Activated CD4-positive, alpha-beta T cell treated with anti-CD3 and anti-CD28 coated beads, Interleukin-2, Interleukin-6, amounts not matched to agents 100 ng/mL and 50 ng/mL, durations not matched to agents 16 hours and 8 hours (primary cell): ENCODE results near the gene IRF7.
"Not testable (repeated sequence)": the region's sequence is repeated elsewhere in the genome, so short reads cannot be mapped to it uniquely, and the experiment has no call there.

Source experiments
- DNase-seq: peaks from one replicate; pipeline ENCODE4 v3.0.0-alpha.2; 2020

Gene IRF7

DNA sequence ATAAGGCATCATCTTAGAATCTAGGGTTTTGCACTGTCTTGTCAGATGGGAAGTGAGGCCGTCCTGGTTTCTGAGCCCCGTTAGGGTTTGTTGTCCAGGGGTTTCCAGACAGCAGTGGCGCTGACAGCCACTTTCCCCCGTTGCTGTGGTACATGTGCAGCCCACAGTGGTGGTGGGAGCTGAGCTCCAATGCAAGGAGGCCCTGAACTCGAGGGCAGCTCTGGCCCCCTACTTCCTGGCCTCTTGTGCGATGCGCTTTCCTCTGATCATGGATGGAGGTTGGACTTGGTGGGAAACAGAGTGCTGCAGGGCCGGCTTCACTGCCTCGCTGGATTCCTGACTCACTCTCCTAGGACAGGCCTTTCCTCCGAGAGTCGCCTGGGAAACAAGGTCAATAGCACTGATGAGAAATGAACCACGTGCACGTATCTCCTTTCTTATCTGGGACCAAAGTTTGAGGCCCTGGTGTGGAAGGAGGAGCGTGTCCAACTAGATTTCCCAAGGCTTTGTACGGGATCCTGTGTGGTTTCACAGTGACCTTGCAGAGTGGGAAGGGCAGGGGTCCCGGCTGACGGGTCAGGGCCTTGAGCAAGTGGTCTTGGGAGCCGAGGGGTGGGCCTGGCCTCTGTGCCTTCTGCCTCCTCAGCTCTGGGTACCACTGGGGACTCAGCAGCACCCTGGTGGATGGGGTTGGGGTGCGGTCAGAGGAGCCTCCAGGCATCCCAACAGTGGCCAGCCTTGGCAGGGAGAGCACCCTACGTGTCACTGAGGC lies 35.7 kb downstream of the IRF7 start:
- DNase-seq = no peak

DNA sequence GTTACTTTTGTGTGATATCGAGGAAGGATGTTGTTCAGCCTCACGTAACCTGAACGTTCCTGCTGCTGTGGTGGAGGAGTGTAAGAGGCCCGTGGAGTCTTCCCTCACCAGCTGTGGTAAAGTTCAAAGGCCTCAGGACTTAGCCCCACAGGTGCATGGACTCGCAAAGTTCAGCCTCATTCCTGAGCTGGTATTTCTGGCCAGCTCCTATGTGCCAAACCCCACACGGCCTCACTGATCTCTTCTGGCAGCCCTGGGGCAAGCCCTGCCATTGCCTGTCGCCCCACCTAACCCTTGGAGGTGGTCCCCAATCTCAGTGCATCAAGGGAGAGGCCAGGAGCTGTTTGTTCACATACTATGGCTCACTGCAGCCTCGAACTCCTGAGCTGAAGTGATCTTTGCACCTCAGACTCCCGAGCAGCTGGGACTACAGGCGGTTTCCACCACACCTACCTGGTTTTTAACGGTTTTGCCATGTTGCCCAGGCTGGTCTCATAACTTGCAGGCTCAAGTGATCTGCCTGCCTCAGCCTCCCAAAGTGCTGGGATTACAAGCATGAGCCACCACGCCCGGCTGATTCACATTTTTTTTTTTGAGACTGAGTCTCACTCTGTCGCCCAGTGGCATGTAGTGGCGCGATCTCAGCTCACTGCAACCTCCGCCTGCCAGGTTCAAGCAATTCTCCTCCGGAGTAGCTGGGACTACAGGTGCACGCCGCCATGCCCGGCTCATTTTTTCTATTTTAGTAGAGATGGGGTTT lies 37.3 kb downstream of the IRF7 start:
- DNase-seq = no peak

DNA sequence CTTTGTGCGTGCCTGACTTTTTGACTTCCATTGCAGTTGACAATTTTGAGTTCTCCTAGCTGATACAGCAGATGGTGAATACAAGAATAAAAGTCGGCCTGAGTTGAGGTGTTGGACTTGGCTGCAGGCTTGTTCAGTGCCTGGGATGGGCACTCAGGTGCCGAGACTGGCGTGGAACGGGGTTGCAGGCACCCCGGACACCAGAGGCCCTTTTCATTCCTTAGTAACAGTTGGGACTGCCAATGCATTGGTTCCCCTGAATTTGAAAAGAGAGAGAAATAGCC lies 38.2 kb downstream of the IRF7 start:
- DNase-seq = no peak

DNA sequence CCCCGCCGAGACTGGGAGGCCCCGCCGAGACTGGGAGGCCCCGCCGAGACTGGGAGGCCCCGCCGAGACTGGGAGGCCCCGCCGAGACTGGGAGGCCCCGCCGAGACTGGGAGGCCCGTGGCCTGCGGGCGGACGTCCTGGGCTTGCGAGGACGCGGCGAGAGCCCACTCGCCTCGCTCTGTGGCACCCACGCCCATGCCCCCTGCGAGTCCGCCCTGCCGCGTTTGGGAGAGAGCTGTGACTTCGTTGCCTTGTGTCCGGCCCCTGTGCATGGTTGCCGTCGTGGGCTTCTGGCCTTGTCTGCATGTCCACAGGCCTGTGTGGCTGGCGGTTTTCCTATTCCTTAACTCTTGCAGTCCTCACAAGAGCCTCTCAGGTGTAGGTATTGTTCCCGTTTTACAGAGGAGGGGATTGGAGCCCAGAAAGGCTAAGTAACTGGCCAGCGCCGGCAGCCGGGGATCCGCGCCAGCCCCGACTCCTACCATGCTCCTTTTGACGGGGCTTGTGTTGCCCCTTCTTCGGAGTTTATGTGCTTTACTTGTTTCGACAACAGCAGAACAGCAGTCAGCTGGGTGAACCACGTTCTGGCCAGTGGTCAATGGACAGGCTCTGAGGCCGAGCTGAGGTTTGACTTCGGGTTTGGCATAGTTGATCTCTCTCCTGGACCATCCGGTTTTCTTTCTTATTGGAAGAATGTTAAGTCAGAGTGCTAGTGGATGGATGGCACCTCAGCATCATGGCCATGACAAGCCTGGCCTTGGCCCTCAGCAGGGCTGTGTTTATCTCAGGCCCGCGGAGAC lies 38.7 kb downstream of the IRF7 start:
- no peak for DNase-seq

DNA sequence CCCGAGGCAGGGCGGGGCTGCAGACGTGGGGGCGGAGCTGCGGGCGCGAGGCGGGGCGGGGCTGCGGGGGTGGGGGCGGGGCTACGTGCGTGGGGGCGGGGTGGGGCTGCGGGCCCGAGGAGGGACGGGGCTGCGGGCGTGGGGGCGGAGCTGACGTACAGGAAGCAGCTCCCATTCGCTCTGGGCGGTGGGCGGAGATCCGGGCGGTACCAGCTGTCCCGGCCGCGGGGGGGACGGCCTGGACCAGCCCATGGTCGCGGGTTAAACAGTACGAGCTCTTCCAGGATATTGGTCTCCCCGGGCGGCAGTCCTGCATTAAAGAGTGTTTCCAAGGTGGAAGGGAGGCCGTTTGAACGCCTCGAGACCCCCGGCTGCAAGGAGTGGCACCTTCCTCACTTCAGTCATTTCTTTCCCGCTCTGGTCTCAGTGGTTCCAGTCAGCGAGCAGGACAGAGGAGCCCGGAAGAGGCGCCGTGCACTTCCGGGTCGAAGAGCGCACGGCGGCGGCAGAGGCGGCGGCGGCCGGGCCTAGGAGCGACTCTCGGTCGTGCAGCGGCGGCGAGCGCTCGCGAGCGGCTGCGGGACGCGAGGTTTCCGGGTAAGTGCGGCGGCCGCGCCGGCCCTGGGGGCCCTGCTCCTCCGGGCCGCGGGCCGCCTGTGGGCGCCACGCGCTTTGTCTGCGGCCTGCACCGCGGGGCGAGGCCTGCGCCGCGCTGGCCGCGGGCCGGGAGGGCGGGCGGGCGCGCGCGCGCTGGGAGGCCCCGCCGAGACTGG lies 39.6 kb downstream of the IRF7 start, which contains the start of gene PHRF1:
Gene PHRF1, plus strand, starts transcription at position 475 of the 773 bp plus-strand sequence. CDS start 5,043 bp downstream, outside the sequence.
- DNase-seq = peak; percentile 94

DNA sequence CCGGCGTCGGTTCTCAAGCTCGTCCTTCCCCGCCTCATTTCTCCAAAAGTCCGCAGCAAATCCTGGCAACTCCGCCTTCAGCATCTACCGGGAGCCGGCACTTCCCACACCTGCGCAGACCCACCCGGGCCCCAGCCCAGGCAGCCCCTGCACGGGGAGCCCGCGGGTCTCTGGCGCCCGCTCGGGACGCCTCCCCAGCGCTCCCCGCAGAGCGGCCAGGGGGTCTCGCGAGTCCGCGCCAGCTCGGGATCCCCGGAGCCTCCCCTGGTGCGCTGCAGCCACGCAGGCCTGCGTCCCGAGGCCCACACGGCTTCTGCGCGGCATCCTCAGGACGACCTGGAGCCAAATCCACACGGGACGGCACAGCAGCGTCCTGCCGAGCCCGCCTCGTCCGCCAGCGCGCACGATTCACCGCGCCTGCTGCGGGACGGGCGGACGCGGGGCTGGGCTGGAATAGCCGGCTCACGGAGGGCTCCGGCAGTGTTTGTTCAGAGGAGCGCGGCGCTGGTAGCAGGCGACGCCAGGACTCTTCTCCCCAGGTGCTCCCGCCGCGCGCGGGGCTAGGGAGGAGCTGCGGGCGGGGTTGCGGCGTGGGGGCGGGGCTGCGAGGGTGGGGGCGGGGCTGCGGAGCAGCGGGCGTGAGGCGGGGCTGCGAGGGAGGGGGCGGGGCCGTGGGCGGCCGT lies 40.3 kb downstream of the IRF7 start:
- DNase-seq = no peak

DNA sequence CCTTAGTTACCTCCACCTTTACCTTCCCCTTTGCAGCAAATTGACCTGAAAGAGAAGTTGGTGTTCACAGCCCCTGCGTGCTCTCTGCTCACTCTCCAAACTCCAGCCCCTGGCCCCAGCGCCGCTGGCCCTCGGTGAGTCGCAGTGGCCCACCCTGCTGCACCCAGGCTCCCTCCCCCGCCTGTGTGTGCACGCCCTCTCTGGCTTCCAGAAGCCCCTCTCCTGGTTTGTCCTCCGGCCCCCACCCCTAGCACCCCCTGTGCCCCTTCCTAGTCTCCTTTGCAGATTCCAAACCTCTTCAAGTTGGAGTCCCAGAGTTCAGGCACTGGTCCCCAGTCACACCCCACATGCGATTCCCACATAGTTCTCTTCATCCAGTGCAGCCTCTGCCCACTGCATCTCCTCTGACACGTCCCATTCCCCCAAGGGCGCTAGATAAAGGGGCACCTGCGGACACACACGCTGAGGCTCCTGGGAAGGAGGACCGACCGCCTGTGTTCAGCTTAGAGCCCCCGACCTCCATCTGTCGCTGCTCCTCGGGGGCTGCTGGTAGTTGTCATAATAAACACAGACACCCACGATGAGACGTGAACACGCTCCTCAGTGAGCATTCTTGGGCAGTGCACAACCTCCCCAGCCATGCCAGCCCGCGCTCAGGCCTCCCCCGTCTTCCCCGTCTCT lies 41.0 kb downstream of the IRF7 start:
- DNase-seq = no peak

DNA sequence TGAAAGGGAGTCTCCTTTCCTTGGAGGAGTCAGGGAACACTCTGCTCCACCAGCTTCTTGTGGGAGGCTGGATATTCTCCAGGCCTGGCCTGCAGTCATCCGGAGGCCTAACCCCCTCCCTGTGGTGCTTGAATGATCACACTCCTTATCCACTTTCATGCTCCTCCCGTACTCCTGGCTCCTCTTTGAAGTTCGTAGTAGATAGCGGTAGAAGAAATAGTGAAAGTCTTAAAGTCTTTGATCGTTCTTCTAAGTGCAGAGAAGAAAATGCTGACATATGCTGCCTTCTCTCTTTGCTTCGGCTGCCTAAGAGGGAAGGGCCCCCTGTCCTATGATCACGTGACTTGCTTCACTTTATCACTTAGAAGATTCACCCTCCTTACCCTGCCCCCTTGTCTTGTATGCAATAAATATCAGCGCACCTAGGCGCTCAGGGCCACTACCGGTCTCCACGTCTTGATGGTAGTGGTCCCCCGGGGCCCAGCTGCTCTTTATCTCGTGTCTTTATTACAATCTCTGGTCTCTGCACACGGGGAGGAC lies 41.6 kb downstream of the IRF7 start:
- DNase-seq = not testable (repeated sequence)

DNA sequence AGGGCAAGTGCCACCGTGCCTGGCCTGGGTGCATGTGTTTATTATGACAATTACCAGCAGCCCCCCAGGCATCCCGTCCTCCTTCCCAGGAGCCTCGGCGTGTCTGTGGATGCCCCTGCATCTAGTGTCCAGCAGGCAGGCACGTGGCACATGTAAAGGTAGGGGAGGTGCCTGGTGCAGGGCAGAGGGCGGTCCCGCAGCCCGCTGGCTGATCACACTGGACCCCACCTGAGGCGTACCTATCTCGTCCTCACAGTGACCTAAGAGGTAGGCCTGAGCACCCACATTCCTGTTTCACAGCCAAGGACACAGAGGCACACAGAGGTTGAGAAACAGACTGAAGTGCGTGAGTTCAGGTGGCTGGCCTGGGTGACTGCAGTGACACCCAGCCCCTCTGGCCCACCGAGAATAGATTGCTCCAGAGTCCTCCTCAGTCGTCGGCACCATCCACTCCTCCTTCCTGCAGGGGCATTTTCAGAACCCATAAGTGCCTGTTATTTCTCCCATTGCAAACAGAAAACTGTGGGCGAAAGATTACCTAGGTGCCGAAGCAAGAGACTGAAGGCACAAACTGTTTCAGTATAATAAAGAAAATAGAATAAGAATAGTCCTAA lies 42.5 kb downstream of the IRF7 start:
- DNase-seq = no peak

DNA sequence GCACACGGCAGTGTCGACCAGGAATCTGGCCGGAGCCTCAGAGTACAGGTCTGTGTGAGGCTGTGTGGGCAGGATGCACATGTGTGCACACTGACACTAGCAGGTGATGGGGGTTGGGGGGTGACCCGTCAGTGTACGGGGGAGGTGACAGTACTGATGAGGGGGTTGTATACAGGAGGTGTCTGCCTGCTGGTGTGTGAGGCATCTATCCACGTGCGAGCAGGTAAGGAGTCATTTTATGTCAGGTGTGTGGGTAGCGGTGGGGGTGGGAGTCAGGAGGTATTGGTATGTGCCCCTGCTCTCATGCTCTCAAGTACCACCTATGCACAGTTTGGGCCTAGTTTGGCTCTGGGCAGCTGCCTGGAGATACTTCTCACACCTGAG lies 44.0 kb downstream of the IRF7 start:
- DNase-seq = no peak

DNA sequence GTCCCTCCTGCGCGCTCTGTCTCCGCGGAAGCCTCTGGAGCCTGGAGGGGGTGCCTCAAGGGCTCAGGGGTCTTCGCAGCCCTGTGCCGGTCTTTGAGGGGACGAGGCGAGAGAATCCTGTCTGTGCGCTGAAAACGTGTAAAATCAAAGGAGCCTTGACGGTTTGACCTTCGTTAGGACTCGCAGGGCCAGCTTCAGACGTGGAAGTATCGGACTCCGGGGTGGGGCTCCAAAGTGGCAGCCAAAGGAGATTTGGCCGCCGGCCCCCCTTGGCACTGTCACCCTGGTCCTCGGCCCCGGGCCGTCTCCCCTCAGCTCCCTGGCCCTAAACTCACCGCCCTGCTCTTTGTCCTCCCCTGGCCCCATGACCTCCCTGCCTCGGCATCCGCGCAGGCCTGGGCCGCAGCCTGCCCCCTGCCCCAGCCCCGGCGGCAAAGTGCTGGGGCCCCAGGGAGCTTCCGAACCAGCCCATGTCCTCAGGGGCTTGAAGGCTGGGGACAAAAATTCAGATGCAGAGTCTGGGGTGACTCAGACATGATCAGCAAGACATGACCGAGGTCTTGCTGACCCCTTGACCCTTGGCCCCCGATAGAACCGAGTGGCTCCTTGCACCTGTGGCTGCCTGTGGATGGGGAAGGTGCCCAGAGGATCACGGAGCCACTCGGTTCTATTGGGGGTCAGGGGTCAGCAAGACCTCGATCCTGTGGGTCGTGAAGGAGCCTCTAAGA lies 46.4 kb downstream of the IRF7 start:
- no peak for DNase-seq

DNA sequence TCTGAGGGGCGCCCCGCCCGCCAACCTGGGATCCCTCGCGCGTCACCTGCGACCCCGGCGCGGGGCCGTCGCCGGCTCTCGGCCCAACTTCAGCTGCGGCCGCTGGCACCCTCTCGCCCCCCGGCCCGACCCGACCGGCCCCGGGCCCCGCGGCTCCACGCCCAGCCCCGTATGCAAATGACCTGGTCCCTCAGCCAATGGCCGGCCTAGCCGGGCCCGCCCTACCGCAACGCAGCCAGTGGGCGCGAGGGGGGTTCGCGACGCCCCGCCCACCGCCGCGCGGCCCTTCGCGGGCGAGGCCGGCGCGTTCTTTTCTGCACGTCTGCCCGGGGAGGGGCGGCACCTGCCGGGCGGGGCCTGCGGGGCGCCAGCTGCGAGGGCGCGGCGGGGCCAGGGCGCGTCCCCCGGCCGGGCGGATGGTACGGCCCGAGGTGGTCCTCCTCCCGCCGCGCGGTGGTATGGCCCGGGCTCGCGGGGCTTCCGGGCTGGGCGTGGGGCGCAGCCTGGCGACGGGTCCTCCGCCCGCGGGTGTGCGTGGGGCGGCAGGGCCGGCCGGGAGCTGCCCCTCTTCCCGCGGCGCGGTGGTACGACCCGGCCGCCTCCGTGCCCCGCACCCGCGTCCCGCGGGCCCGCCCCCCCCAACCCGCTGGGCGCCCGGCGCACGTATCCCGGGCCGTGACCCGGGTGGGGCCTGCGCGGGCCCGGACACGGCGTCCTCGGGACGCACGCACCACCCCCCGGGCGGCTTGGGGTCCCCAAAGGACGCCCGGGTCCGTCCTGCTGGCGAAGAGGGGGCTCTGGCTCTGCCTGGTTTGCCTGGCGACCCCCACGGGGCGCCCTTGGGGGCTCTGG lies 47.2 kb downstream of the IRF7 start:
- DNase-seq = peak; percentile 96

DNA sequence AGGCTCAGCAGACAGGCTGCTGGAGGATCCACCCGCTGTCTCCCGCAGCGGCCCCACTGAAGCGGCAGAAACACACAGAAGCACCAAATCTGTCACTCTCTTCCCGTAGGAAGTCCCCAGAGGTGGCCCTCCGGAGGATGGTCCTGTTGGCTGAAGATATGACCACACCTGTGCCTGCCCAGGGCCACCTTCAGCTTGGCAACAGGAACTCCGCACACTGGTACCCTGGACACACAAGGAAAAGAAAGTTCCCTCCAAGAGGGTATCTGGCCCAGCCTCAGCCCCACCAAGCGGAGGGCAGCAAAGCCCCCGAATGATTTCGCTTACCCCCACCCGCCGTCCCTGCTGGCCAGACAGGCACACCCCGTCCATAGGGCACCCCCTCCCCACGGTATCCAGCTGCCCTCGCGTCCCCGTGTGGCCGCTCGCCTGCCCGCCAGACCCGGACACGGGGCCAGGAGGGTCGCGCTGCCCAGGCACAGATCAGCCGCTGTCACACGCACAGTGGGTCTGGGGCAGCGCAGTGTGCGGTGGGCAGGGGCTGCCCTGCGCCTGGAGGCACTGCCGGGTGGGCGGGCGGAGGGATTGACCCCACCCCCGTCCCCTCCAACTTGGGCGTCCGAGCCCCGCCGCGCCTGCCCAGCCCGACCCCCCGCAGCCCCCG lies 48.0 kb downstream of the IRF7 start:
- no peak for DNase-seq

DNA sequence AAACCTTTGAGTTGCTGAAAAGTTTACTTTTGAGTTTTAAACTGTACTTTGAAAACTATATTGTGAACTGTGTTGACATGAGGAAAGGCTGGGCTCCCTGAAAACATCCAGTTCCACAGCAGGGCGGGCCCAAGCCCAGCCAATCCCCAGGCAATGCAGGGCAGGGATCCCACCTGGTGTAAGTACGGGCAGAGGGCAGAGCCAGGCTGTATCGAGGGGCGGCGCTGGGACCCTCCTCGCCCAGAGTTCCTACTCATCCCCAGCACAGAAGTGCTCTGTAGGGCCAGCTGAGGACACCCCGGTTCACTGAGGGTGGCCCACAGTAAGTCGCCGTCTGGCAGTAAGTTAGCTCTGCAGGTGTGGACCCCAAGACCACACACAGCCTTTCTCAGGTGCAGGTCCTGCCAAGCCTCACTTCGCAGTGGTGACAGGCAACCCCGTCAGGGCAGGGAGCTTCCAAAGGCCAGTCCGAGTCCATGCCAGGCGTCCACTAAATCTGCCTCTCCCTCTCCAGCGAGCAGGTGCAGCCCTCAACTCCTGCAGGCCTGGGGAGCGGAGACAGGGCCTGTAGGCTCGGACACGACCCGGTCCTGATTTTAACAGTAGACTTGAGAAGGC lies 48.6 kb downstream of the IRF7 start:
- no peak for DNase-seq

DNA sequence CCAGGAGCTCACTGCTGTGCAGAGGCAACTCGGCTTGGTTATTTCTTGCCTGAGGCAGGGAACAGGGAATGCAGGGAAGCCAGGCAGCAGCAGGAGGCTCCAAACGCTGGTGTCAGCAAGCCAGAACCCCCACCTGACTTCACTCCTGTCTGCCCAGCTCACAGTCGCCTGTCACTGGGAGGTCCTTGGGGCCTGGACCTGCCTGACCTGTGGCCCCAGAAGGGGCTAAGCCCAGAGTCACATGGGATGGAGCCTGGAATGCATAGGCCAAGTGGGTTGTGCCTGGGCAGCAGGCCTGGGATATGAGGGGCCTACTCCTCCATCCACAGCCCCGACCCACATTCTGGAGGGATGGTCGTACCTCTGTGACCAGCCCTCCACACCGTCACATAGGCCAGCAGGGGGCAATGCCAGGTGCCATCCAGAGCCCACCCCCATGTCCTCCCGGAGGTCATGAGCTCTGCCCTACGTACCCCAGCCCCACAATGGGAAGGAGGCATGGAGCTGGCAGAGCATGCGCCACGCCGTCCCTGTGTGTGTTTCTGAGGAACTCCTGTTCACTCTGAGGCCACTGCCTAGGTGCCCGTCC lies 49.7 kb downstream of the IRF7 start:
- no peak for DNase-seq

DNA sequence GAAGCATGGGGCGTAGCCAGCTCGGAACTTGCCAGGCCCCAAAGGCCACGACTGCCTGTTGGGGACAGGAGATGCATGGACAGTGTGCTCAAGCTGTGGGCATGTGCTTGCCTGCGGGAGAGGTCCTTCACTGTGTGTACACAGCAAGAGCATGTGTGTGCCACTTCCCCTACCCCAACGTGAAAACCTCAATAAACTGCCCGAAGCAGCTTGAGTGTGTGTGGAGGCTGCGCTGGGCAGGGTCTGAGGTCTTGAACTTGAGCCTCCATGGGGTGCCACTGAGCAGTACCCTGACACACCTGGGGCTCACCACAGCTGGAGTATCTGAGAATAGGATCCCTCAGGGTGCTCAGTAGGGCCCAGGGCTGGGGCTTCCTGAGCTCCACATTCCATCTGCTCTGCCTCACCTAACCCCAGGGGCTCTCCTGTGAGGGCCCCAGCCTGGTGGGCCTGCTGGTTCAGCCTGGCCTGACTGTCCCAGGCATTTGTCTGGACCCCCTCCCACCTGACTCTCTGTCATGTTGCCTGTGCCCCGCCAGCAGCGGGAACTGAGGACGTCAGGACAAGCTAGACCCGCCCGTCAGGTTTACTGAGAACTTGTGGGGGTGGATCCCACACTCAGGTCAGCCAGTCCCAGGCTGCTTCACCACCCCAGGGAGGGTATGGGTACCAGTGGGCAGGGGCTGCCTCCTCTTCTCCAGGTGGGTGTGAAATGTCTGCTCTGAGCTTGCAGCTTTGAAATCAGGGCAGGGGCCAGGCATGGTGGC lies 51.8 kb downstream of the IRF7 start:
- DNase-seq = no peak
